Erythroblast (primary cell): ENCODE measurements around the gene LMTK3.

Experiments
- GATA1 ChIP-seq: IDR thresholded peaks from 2 replicates; pipeline ENCODE4 v1.6.1; 2011; ENCODE audit warnings: low read depth, mild to moderate bottlenecking, control low read depth, low read length, moderate library complexity
- POLR2A ChIP-seq: IDR thresholded peaks from 2 replicates; pipeline ENCODE4 v1.6.1; 2011; ENCODE audit warnings: mild to moderate bottlenecking, low read length

DNA sequence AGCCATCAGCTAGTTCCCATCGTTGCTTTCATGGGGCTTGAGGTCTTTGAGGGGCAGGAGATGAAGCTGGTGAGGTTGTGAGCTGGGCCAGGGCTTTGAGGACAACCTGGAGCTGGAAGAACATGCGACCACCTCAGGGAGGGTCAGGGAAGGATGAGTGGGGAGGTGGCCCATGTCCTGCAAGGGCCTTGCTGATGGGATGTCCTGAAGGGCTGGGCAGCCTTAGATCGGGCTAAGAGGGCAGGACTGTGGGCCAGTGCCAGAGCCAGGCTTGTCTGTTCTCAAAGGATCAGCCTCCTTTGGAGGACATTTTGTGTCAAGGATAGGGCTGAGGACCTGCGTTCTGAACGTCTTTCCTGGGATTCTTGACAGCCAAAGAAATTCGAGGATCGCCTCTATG, 31.9 kb downstream of the LMTK3 start:
- no peak for TF ChIP-seq POLR2A
- TF ChIP-seq GATA1 = no peak
